SK-N-SH (cell line): ENCODE measurements around the gene TCHP. TPM values are rescaled to one million over a fixed set of nuclear protein-coding genes. Genes with fewer than 3 reads are reported as not detected.

Experiments used
- CTCF ChIA-PET: fragments of 300-600, 350-600 bp; formaldehyde crosslinking; extraction: SDS; loops from one replicate; lab custom pipeline; 2021; lab: Yijun Ruan, JAX
- POLR2A ChIA-PET: fragments of 350-600 bp; sonication (Branson Sonifier 250); formaldehyde crosslinking; extraction: SDS; loops from one replicate; lab custom pipeline; 2020; ENCODE audit warnings: antibody characterized with exemption, inconsistent platforms; lab: Yijun Ruan, JAX
- DNase-seq: peaks from one replicate; pipeline ENCODE4 v3.0.0; 2012
- H2AFZ ChIP-seq: fragments of 200-600 bp; sonication (generic); 2 replicates; pipeline ENCODE4 v1.8.1; 2016; ENCODE audit warnings: antibody characterized with exemption, mild to moderate bottlenecking, low read depth
- H3F3A ChIP-seq: fragments of 200-600 bp; sonication (generic); replicated peaks from 2 replicates; pipeline ENCODE3; 2016; ENCODE audit warnings: antibody characterized with exemption, mild to moderate bottlenecking; ENCODE audit not compliant: insufficient read depth
- H3K27ac ChIP-seq, 2 experiments: fragments of 200-500 bp in 1 of 2; fragments of 200-600 bp in 1 of 2; sonication (Bioruptor generic) in 1 of 2; sonication (generic), shearing (Covaris generic) in 1 of 2; 2 replicates each; pipeline versions ENCODE4 v1.5.1 to v1.6.1; 2014 to 2016; ENCODE audit warnings: low read depth in 2 of 2, inconsistent platforms in 1 of 2, low read length in 1 of 2, mild to moderate bottlenecking in 1 of 2, mixed read lengths in 1 of 2
- H3K27me3 ChIP-seq: fragments of 200-600 bp; sonication (generic), shearing (Covaris generic); 2 replicates; pipeline ENCODE4 v1.6.1; 2016; ENCODE audit warnings: mixed run types; ENCODE audit not compliant: insufficient read depth
- H3K36me3 ChIP-seq, 2 experiments: fragments of 200-500 bp in 1 of 2; fragments of 200-600 bp in 1 of 2; sonication (Bioruptor generic) in 1 of 2; sonication (generic) in 1 of 2; replicated peaks in 1 of 2; 2 replicates each; pipeline versions ENCODE3 to v1.5.1; 2014 to 2016; ENCODE audit warnings: low read length in 1 of 2, mild to moderate bottlenecking in 1 of 2; ENCODE audit not compliant: insufficient read depth in 2 of 2, control insufficient read depth in 1 of 2
- H3K4me1 ChIP-seq, 2 experiments: fragments of 200-500 bp in 1 of 2; fragments of 200-600 bp in 1 of 2; sonication (Bioruptor generic) in 1 of 2; sonication (generic), shearing (Covaris generic) in 1 of 2; 2 replicates each; pipeline versions ENCODE4 v1.5.1 to v1.6.1; 2014 to 2016; ENCODE audit warnings: low read depth in 1 of 2, low read length in 1 of 2, mixed run types in 1 of 2; ENCODE audit not compliant: insufficient read depth in 2 of 2, control insufficient read depth in 1 of 2
- H3K4me2 ChIP-seq: fragments of 200-600 bp; sonication (generic), shearing (Covaris generic); 2 replicates; pipeline ENCODE4 v1.6.1; 2017; ENCODE audit warnings: mixed run types
- H3K4me3 ChIP-seq, 2 experiments: fragments of 200-500 bp in 1 of 2; fragments of 200-600 bp in 1 of 2; sonication (Bioruptor generic) in 1 of 2; sonication (generic), shearing (Covaris generic) in 1 of 2; 2 replicates each; pipeline versions ENCODE4 v1.5.1 to v1.8.1; 2014 to 2016; ENCODE audit warnings: low read depth in 2 of 2, inconsistent platforms in 1 of 2, low read length in 1 of 2, mild to moderate bottlenecking in 1 of 2, mixed read lengths in 1 of 2, moderate library complexity in 1 of 2
- H3K79me2 ChIP-seq: fragments of 200-600 bp; sonication (generic); 2 replicates; pipeline ENCODE4 v1.8.1; 2017; ENCODE audit warnings: mild to moderate bottlenecking; ENCODE audit not compliant: insufficient read depth
- H3K9ac ChIP-seq: fragments of 200-600 bp; sonication (generic); 2 replicates; pipeline ENCODE4 v1.6.1; 2017; ENCODE audit warnings: mixed run types
- H3K9me2 ChIP-seq: fragments of 200-600 bp; sonication (generic); 2 replicates; pipeline ENCODE4 v1.6.1; 2017; ENCODE audit warnings: mixed run types
- H3K9me3 ChIP-seq: fragments of 200-600 bp; sonication (generic); 2 replicates; pipeline ENCODE4 v1.6.1; 2017; ENCODE audit warnings: mixed run types, mild to moderate bottlenecking, moderate library complexity
- H4K20me1 ChIP-seq: fragments of 200-600 bp; sonication (generic); 2 replicates; pipeline ENCODE4 v1.6.1; 2017; ENCODE audit warnings: mild to moderate bottlenecking, mixed run types; ENCODE audit not compliant: insufficient read depth
- CTCF ChIP-seq: fragments of 200-600 bp; sonication (generic); IDR thresholded peaks from 2 replicates; pipeline ENCODE4 v1.6.1; 2017; ENCODE audit warnings: antibody characterized with exemption, mild to moderate bottlenecking, moderate library complexity
- FOXJ3 ChIP-seq: sonication (generic); formaldehyde crosslinking; IDR thresholded peaks from 2 replicates; pipeline ENCODE4 v1.5.1; 2020; ENCODE audit warnings: mild to moderate bottlenecking, missing genetic modification reagents
- GATA2 ChIP-seq: sonication (generic); formaldehyde crosslinking; IDR thresholded peaks from 2 replicates; pipeline ENCODE4 v1.5.0; 2020; ENCODE audit warnings: mild to moderate bottlenecking, missing genetic modification reagents
- IRF3 ChIP-seq: fragments of 150-350 bp; IDR thresholded peaks from 2 replicates; pipeline ENCODE4 v1.6.1; 2016; ENCODE audit warnings: mild to moderate bottlenecking, low read depth, low read length
- NRF1 ChIP-seq: IDR thresholded peaks from 2 replicates; pipeline ENCODE4 v1.6.1; 2012; ENCODE audit warnings: low read depth, mild to moderate bottlenecking, low read length
- TAF1 ChIP-seq: IDR thresholded peaks from 2 replicates; pipeline ENCODE4 v1.6.1; 2012; ENCODE audit warnings: low read depth, mild to moderate bottlenecking, low read length, moderate library complexity, borderline replicate concordance
- USF2 ChIP-seq: fragments of 150-350 bp; IDR thresholded peaks from 2 replicates; pipeline ENCODE4 v1.6.1; 2017; ENCODE audit warnings: antibody characterized with exemption, low read length, low read depth, borderline replicate concordance
- WGBS: methylation state at CpG from one replicate; pipeline ENCODE4 v1.1.6; 2017; ENCODE audit warnings: low lambda C conversion rate; 5-methylcytosine and 5-hydroxymethylcytosine counted together
- polyA plus RNA-seq, 3 experiments: library from polyadenylated mRNA; depleted of rRNA; stranded (reverse); fragments of >200 nt; gene quantifications; 2 replicates each; pipeline ENCODE4 v1.2.3, GENCODE V29; 2012
- TF ChIP-seq, protein P1 (sequence below): IDR thresholded peaks from 2 replicates; pipeline ENCODE4 v1.6.1; 2012; ENCODE audit warnings: mild to moderate bottlenecking, low read depth, low read length, moderate library complexity

Gene TCHP
- polyA plus RNA-seq, 1 of the 3 experiments (the other 2 are of a cell fraction), result 37.3 TPM

GRCh38 chr12:109881752-109882151, 18.3 kb upstream of the TCHP start:
- Histone ChIP-seq H3K4me2 (no peak overlapping the region), H2AFZ (no peak overlapping the region), H3F3A (no peaks in the 10 kb centered on the region), H4K20me1 (no peaks in the 10 kb centered on the region; the same call in 1 of the 2 replicates), H3K79me2 (peaks cover 31% of the 10 kb centered on the region), H3K9me2 (no peaks in the 10 kb centered on the region), H3K36me3 (no peaks in the 10 kb centered on the region), H3K9ac (no peak overlapping the region), H3K27ac (no peak overlapping the region), H3K4me3 (no peak overlapping the region), H3K9me3 (no peaks in the 10 kb centered on the region), H3K27me3 (no peaks in the 10 kb centered on the region), H3K4me1 (peaks cover 0 to 17% of the 10 kb centered on the region in 2 experiments; a peak in 1 of 4 replicates)
- CTCF ChIA-PET, result interaction anchor here (1.0 to 3.2 kb wide), 5 partner anchors 18 to 453 kb away, joined by 3 to 17 read pairs (median 4); partner anchors contain the start of gene TCHP
- no peak for DNase-seq
- 96% methylated on average over 2 of the region's 2 CpGs for WGBS
- TF ChIP-seq TAF1, result no peak
- TF ChIP-seq, protein P1, sequence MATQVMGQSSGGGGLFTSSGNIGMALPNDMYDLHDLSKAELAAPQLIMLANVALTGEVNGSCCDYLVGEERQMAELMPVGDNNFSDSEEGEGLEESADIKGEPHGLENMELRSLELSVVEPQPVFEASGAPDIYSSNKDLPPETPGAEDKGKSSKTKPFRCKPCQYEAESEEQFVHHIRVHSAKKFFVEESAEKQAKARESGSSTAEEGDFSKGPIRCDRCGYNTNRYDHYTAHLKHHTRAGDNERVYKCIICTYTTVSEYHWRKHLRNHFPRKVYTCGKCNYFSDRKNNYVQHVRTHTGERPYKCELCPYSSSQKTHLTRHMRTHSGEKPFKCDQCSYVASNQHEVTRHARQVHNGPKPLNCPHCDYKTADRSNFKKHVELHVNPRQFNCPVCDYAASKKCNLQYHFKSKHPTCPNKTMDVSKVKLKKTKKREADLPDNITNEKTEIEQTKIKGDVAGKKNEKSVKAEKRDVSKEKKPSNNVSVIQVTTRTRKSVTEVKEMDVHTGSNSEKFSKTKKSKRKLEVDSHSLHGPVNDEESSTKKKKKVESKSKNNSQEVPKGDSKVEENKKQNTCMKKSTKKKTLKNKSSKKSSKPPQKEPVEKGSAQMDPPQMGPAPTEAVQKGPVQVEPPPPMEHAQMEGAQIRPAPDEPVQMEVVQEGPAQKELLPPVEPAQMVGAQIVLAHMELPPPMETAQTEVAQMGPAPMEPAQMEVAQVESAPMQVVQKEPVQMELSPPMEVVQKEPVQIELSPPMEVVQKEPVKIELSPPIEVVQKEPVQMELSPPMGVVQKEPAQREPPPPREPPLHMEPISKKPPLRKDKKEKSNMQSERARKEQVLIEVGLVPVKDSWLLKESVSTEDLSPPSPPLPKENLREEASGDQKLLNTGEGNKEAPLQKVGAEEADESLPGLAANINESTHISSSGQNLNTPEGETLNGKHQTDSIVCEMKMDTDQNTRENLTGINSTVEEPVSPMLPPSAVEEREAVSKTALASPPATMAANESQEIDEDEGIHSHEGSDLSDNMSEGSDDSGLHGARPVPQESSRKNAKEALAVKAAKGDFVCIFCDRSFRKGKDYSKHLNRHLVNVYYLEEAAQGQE, result no peak
- no peak for TF ChIP-seq CTCF
- no peak for TF ChIP-seq NRF1
- no peak for TF ChIP-seq GATA2 (CRISPR knock-in tag)
- TF ChIP-seq IRF3, result no peak
- no peak for TF ChIP-seq USF2
- no peak for TF ChIP-seq FOXJ3
- POLR2A ChIA-PET, result no interaction called here
